WTC11 (cell line): ENCODE data around the gene AK5. TPM values are rescaled to one million over a fixed set of nuclear protein-coding genes. Genes with fewer than 3 reads are reported as not detected.
A peak's percentile ranks its signal among the peaks of the same experiment; 100 is the strongest.

ENCODE experiments used
- ATAC-seq: fragments of 200-7000 bp; cut with Tn5 transposase; 2 replicates; pipeline ENCODE4 v1.10.0; 2021; ENCODE audit warnings: mild to moderate bottlenecking, moderate library complexity
- CTCF ChIA-PET: fragments of 300-600 bp; sonication (Branson Sonifier 250); formaldehyde crosslinking; loops from one replicate; lab custom pipeline; 2021; ENCODE audit warnings: antibody characterized with exemption; lab: Charles Lee
- POLR2A ChIA-PET: fragments of 350-600 bp; sonication (Branson Sonifier 250); formaldehyde crosslinking; loops from one replicate; lab custom pipeline; 2021; ENCODE audit warnings: antibody characterized with exemption; lab: Charles Lee
- DNase-seq: peaks from one replicate; pipeline ENCODE4 v3.0.0; 2021; ENCODE audit warnings: low spot score
- H3K27ac Mint-ChIP-seq: 2 replicates; pipeline ENCODE4 v1.8.0; 2021; ENCODE audit warnings: mixed read lengths
- H3K27me3 Mint-ChIP-seq: 2 replicates; pipeline ENCODE4 v1.8.0; 2021; ENCODE audit warnings: low read depth, mild to moderate bottlenecking, moderate library complexity, mixed read lengths
- H3K36me3 Mint-ChIP-seq: 2 replicates; pipeline ENCODE4 v1.8.0; 2021; ENCODE audit warnings: mixed read lengths
- H3K4me1 Mint-ChIP-seq: 2 replicates; pipeline ENCODE4 v1.8.0; 2022; ENCODE audit warnings: mixed read lengths
- H3K4me3 Mint-ChIP-seq: 2 replicates; pipeline ENCODE4 v1.8.0; 2021; ENCODE audit warnings: mild to moderate bottlenecking, moderate library complexity, mixed read lengths
- H3K9me3 Mint-ChIP-seq: 2 replicates; pipeline ENCODE4 v1.8.0; 2021; ENCODE audit warnings: mixed read lengths
- ATF1 ChIP-seq: sonication (generic); formaldehyde crosslinking; IDR thresholded peaks from 2 replicates; pipeline ENCODE4 v1.8.1; 2023; ENCODE audit warnings: mild to moderate bottlenecking, moderate library complexity, missing genetic modification reagents
- CBFB ChIP-seq: sonication (generic); formaldehyde crosslinking; IDR thresholded peaks from 2 replicates; pipeline ENCODE4 v1.8.1; 2022; ENCODE audit warnings: mild to moderate bottlenecking, low read depth, missing genetic modification reagents
- CTCF ChIP-seq: fragments of 200-600 bp; IDR thresholded peaks from 2 replicates; pipeline ENCODE4 v1.8.0; 2022; ENCODE audit warnings: antibody characterized with exemption
- ESRRA ChIP-seq: sonication (generic); formaldehyde crosslinking; IDR thresholded peaks from 2 replicates; pipeline ENCODE4 v1.8.1; 2022; ENCODE audit warnings: mild to moderate bottlenecking, missing genetic modification reagents, borderline replicate concordance
- FOXP4 ChIP-seq: sonication (generic); formaldehyde crosslinking; IDR thresholded peaks from 2 replicates; pipeline ENCODE4 v1.8.0; 2022; ENCODE audit warnings: mild to moderate bottlenecking, missing genetic modification reagents
- GRHL2 ChIP-seq: fragments of 250-450 bp; sonication (Bioruptor Pico); IDR thresholded peaks from 2 replicates; pipeline ENCODE4 v1.8.0; 2022; ENCODE audit warnings: mild to moderate bottlenecking, moderate library complexity; ENCODE audit not compliant: insufficient replicate concordance, severe bottlenecking
- HMGA2 ChIP-seq: fragments of 250-450 bp; sonication (Bioruptor Pico); IDR thresholded peaks from 2 replicates; pipeline ENCODE4 v1.4.0; 2021; ENCODE audit warnings: mild to moderate bottlenecking, moderate library complexity
- NFYB ChIP-seq: sonication (generic); formaldehyde crosslinking; conservative IDR thresholded peaks from 2 replicates; pipeline ENCODE4 v1.8.0; 2022; ENCODE audit warnings: low read depth, missing genetic modification reagents
- NR3C1 ChIP-seq: sonication (generic); formaldehyde crosslinking; conservative IDR thresholded peaks from 2 replicates; pipeline ENCODE4 v1.8.1; 2023; ENCODE audit warnings: low read depth, mild to moderate bottlenecking, missing genetic modification reagents
- OVOL2 ChIP-seq: fragments of 250-450 bp; sonication (Bioruptor Pico); IDR thresholded peaks from 2 replicates; pipeline ENCODE4 v1.9.0; 2021; ENCODE audit warnings: mild to moderate bottlenecking, borderline replicate concordance
- PRDM15 ChIP-seq: sonication (generic); formaldehyde crosslinking; IDR thresholded peaks from 2 replicates; pipeline ENCODE4 v1.8.0; 2022; ENCODE audit warnings: missing genetic modification reagents
- TEAD1 ChIP-seq: sonication (generic); formaldehyde crosslinking; IDR thresholded peaks from 2 replicates; pipeline ENCODE4 v1.8.0; 2022; ENCODE audit warnings: mild to moderate bottlenecking, missing genetic modification reagents
- TEAD4 ChIP-seq: sonication (generic); formaldehyde crosslinking; IDR thresholded peaks from 2 replicates; pipeline ENCODE4 v1.8.0; 2022; ENCODE audit warnings: mild to moderate bottlenecking, missing genetic modification reagents
- ZNF121 ChIP-seq: sonication (generic); formaldehyde crosslinking; IDR thresholded peaks from 2 replicates; pipeline ENCODE4 v1.8.0; 2023; ENCODE audit warnings: missing genetic modification reagents
- ZNF396 ChIP-seq: fragments of 250-450 bp; sonication (Bioruptor Pico); IDR thresholded peaks from 2 replicates; pipeline ENCODE4 v1.8.0; 2021; ENCODE audit warnings: mild to moderate bottlenecking, moderate library complexity, borderline replicate concordance
- ZNF512 ChIP-seq: sonication (generic); formaldehyde crosslinking; IDR thresholded peaks from 2 replicates; pipeline ENCODE4 v1.8.1; 2022; ENCODE audit warnings: missing genetic modification reagents, borderline replicate concordance
- total RNA-seq: library from RNA; stranded (reverse); gene quantifications from 3 replicates; pipeline ENCODE4 v1.2.3, GENCODE V29; 2021

Gene AK5
- total RNA-seq, 1 experiment from 2014 or later = 3.0 TPM

GRCh38 chr1:77550135-77550534 is 268.3 kb downstream of the AK5 start:
- no peaks in the 10 kb centered on the region for H3K4me1 Mint-ChIP-seq
- ChIA-PET POLR2A (no interaction called here), CTCF (interaction anchor here (2.0 kb wide), 1 partner anchor 16 kb away, joined by 6 read pairs; no protein-coding TSS in a partner anchor)
- ATAC-seq (no peak), DNase-seq (no peak)
- no peak overlapping the region for H3K4me3 Mint-ChIP-seq
- H3K27ac Mint-ChIP-seq = no peak overlapping the region
- TF ChIP-seq CBFB (CRISPR knock-in tag) (no peak), ZNF121 (no peak), TEAD1 (no peak), CTCF (no peak), HMGA2 (no peak), ZNF512 (CRISPR knock-in tag) (no peak), ATF1 (CRISPR knock-in tag) (no peak), NFYB (CRISPR knock-in tag) (no peak), PRDM15 (CRISPR knock-in tag) (no peak), GRHL2 (no peak)
- H3K9me3 Mint-ChIP-seq = no peaks in the 10 kb centered on the region
- H3K36me3 Mint-ChIP-seq = no peaks in the 10 kb centered on the region
- H3K27me3 Mint-ChIP-seq = no peaks in the 10 kb centered on the region; the same call in 1 of the 2 replicates

GRCh38 chr1:77552626-77553025 is 270.8 kb downstream of the AK5 start:
- Mint-ChIP-seq H3K27me3 (no peaks in the 10 kb centered on the region), H3K4me3 (no peak overlapping the region), H3K9me3 (peaks cover 3% of the 10 kb centered on the region; the same call in 1 of the 2 replicates), H3K27ac (no peak overlapping the region), H3K4me1 (no peaks in the 10 kb centered on the region), H3K36me3 (no peaks in the 10 kb centered on the region)
- DNase-seq (no peak), ATAC-seq (no peak)
- TF ChIP-seq ZNF121 (peak; percentile 57; the same call in 1 of the 2 replicates), ZNF396 (no peak), ESRRA (no peak)
- ChIA-PET POLR2A (no interaction called here), CTCF (no interaction called here)

- ATAC-seq = no peak
- TF ChIP-seq TEAD4 (CRISPR knock-in tag) (no peak), OVOL2 (CRISPR knock-in tag) (no peak), NR3C1 (no peak), FOXP4 (CRISPR knock-in tag) (no peak)
- H3K4me1 Mint-ChIP-seq = no peaks in the 10 kb centered on the region
- H3K9me3 Mint-ChIP-seq = peaks cover 9% of the 10 kb centered on the region
- no peak for DNase-seq
- no peaks in the 10 kb centered on the region for H3K27me3 Mint-ChIP-seq
- H3K36me3 Mint-ChIP-seq = no peaks in the 10 kb centered on the region
- ChIA-PET POLR2A (no interaction called here), CTCF (no interaction called here)
- H3K4me3 Mint-ChIP-seq = no peak overlapping the region
- no peak overlapping the region for H3K27ac Mint-ChIP-seq
Observed at GRCh38 chr1:77553568-77554291, 271.9 kb downstream of the AK5 start.
